BJ (cell line): ENCODE data around the gene CTNNA2. TPM values are rescaled to one million over a fixed set of nuclear protein-coding genes. Genes with fewer than 3 reads are reported as not detected.

Experiments
- CTCF ChIA-PET: fragments of 350-600 bp; formaldehyde crosslinking; extraction: SDS; loops from one replicate; lab custom pipeline; 2021; ENCODE audit warnings: antibody characterized with exemption, inconsistent platforms; lab: Yijun Ruan, JAX
- POLR2A ChIA-PET: fragments of 300-600 bp; sonication (Branson Sonifier 250); formaldehyde crosslinking; extraction: SDS; loops from one replicate; lab custom pipeline; 2021; ENCODE audit warnings: antibody characterized with exemption; lab: Charles Lee
- DNase-seq: peaks from one replicate; pipeline ENCODE4 v3.0.0-alpha.2; 2011; ENCODE audit warnings: low read depth
- H3K27me3 ChIP-seq: 2 replicates; pipeline ENCODE4 v1.6.0; 2011; ENCODE audit warnings: low read length; ENCODE audit not compliant: control insufficient read depth, insufficient read depth
- H3K36me3 ChIP-seq: 2 replicates; pipeline ENCODE4 v1.5.1; 2011; ENCODE audit warnings: low read length; ENCODE audit not compliant: control insufficient read depth, insufficient read depth
- H3K4me3 ChIP-seq: 2 replicates; pipeline ENCODE4 v1.5.1; 2011; ENCODE audit warnings: low read depth, mild to moderate bottlenecking, control low read depth, low read length
- CTCF ChIP-seq: IDR thresholded peaks from 2 replicates; pipeline ENCODE4 v1.5.1; 2011; ENCODE audit warnings: low read depth, mild to moderate bottlenecking, control low read depth, inconsistent platforms, low read length, moderate library complexity; ENCODE audit not compliant: insufficient read depth
- polyA plus RNA-seq: library from polyadenylated mRNA; depleted of rRNA; stranded (reverse); fragments of >200 nt; gene quantifications from 2 replicates; pipeline ENCODE4 v1.2.3, GENCODE V29; 2011

CTNNA2 gene
- polyA plus RNA-seq, 1 experiment: not detected

DNA sequence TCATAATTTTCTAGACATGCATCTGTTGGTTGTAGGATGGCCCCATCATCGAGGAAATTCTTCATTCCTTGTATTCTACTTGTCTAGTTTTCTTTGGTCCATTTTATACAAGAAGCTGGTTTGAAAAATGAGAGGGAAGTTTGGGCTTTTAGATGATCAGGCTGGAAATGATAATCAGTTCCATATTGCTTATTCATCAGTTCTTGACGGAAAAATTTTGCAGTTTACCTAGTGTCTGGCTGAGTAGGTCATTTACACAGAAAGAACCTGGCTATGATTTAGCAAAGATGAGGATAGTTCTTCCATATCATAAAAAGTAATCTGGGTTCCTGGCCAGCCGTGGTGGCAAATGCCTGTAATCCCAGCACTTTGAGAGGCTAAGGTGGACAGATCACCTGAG lies 416.8 kb downstream of the CTNNA2 start:
- H3K27me3 ChIP-seq: 0 out of 2 replicates have a peak, but pooled peaks cover 1% of the 10 kb centered on the region
- no peak for TF ChIP-seq CTCF
- H3K36me3 ChIP-seq: no peaks in the 10 kb centered on the region
- CTCF ChIA-PET: interaction anchor here (0.6 kb wide), 1 partner anchor 11 kb away, joined by 3 read pairs; no protein-coding TSS in a partner anchor
- no peak overlapping the region for H3K4me3 ChIP-seq
- POLR2A ChIA-PET: no interaction called here
- DNase-seq: no peak

DNA sequence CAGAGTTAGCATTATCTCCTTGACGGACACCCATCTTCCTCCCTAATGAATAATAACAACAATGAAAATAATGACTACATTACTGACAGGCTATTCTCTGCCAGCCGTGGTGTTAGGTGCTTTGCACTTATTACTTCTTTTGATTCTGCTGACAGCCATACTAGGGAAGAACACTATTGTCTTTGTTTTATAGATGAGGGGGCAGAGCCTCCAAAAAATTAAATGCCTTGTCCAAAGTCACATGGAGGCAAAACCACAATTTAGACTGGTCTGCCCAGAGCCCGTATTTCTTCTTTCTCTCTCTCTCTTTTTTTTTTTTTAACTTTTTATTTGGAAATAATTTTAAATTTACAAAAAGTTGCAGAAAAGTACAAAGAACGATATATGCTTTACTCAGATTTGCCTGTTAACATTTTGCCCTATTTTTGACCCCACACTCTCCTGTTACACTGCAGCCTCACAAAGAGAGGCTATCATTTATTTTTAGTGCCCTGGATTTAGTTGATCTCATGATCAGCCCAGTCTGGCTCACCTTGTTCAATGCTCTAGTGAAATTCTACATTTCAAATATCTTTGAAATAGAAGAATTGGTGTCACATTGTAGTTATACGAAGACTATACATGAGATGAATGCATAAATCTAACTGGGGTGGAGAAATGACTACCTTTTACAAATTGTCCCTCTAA lies 422.3 kb downstream of the CTNNA2 start:
- no peak overlapping the region for H3K4me3 ChIP-seq
- TF ChIP-seq CTCF: no peak
- CTCF ChIA-PET: interaction anchor here (1.1 to 1.6 kb wide), 3 partner anchors 137 to 303 kb away, joined by 3 to 8 read pairs (median 3); no protein-coding TSS in a partner anchor
- 0 out of 2 replicates have a peak, but pooled peaks cover 1% of the 10 kb centered on the region for H3K27me3 ChIP-seq
- no peak for DNase-seq
- H3K36me3 ChIP-seq: no peaks in the 10 kb centered on the region
- POLR2A ChIA-PET: no interaction called here

DNA sequence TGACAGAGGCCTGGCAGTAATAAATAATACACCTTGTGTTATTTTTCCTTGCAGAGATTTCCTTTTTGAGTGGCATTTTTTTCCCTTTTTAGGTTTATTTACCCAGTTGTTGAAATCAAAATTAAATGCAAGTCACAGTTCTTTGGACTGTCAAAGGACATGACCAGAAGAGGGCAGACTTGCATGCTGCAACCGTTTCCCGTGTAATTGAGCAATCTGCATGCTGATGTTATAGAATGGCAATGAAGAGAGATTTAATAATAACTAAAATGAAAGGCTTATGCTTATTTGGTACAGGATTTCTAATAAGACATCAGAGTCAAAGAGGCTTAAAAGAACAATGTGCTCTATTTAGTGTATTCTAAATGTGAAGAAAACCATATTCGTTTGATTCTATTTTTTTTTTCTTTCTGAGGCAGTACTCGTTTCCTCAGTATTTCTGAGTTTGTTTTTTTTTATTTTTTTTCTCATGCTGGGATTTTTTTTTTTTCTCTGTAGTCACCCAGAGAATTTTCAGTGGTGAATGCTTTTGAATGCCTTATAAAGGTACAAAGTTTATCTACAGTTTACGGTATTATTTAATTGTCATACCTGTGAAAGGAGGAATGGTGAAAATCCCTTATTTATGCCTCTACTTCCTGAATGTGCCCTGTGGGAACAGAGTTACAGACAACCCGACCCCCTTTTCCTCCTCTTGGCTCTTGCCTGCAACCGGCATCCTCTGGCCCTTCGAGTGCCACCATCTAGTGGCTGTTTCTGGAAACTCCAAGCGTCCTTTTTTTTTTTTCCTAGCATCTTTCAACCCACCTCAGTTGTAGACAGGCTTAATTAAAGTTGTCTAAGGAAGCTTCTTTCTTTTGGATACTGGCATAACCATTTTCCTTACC lies 423.2 kb downstream of the CTNNA2 start:
- 0 out of 2 replicates have a peak, but pooled peaks cover 1% of the 10 kb centered on the region for H3K27me3 ChIP-seq
- TF ChIP-seq CTCF: peak; percentile 88
- CTCF ChIA-PET: interaction anchor here (0.6 to 1.2 kb wide), 4 partner anchors 24 to 308 kb away, joined by 3 to 5 read pairs (median 4); no protein-coding TSS in a partner anchor
- no peak overlapping the region for H3K4me3 ChIP-seq
- DNase-seq: no peak
- no peaks in the 10 kb centered on the region for H3K36me3 ChIP-seq
- POLR2A ChIA-PET: no interaction called here

DNA sequence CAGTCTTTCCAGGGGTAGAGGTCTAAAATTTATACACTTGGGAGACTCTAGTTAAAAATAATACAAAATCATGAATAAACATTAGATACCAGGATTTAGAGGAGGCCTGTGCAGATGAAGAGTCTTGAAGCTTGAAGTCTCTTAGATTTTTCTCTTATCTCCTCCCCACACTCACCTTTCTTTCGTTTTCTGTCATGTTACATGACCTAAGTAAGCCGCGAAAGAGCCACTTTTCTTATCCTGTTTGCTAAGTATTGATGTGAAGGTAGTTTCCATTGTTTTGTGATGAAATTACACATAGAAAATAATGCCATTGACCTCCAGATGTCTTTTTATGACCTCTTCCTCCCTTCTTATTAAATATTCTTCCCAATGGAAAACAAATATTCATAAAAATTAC lies 423.9 kb downstream of the CTNNA2 start:
- TF ChIP-seq CTCF: no peak
- CTCF ChIA-PET: interaction anchor here (0.6 to 1.2 kb wide), 4 partner anchors 23 to 308 kb away, joined by 3 to 5 read pairs (median 4); no protein-coding TSS in a partner anchor
- Histone ChIP-seq H3K36me3 (no peaks in the 10 kb centered on the region), H3K4me3 (no peak overlapping the region), H3K27me3 (no peaks in the 10 kb centered on the region)
- DNase-seq: no peak
- POLR2A ChIA-PET: no interaction called here

- CTCF ChIA-PET: interaction anchor here (1.1 to 3.1 kb wide), 3 partner anchors 20 to 561 kb away, joined by 3 to 14 read pairs (median 4); no protein-coding TSS in a partner anchor
- no peak for DNase-seq
- Histone ChIP-seq H3K36me3 (no peaks in the 10 kb centered on the region), H3K4me3 (no peak overlapping the region), H3K27me3 (no peaks in the 10 kb centered on the region)
- POLR2A ChIA-PET: no interaction called here
- TF ChIP-seq CTCF: no peak
These were observed 425.8 kb downstream of the CTNNA2 start for GRCh38 chr2:79938648-79939047.
